Heart left ventricle (tissue), 16 donors: ENCODE results near the gene KLHDC1. TPM values are rescaled to one million over a fixed set of nuclear protein-coding genes. Genes with fewer than 3 reads are reported as not detected.
A peak's percentile ranks its signal among the peaks of the same experiment; 100 is the strongest.
"Not testable (repeated sequence)": the region's sequence is repeated elsewhere in the genome, so short reads cannot be mapped to it uniquely, and the experiment has no call there.

ENCODE experiments used
- ATAC-seq, 4 donors: fragments of 200-7000 bp; cut with Tn5 transposase; one replicate each; pipeline ENCODE4 v1.9.1; 2020 to 2022; ENCODE audit warnings: moderate library complexity in 4 of 4, mild to moderate bottlenecking in 3 of 4, moderate number of reproducible peaks in 1 of 4
- DNase-seq, 5 donors: peaks; one replicate each; pipeline ENCODE4 v3.0.0-alpha.2; 2020
- H3K27ac ChIP-seq, 12 donors: fragments of 200-600 bp; sonication (generic) in 4 of 12; one replicate each; pipeline versions ENCODE4 v1.5.0 to v1.8.0; 2016 to 2022; ENCODE audit warnings: mild to moderate bottlenecking in 2 of 12
- H3K27me3 ChIP-seq, 9 donors: fragments of 200-600 bp; sonication (generic) in 2 of 9; one replicate each; pipeline versions ENCODE4 v1.5.1 to v1.8.0; 2016 to 2022; ENCODE audit warnings: mild to moderate bottlenecking in 3 of 9
- H3K36me3 ChIP-seq, 9 donors: fragments of 200-600 bp; sonication (generic) in 2 of 9; one replicate each; pipeline versions ENCODE4 v1.5.0 to v1.8.0; 2018 to 2022; ENCODE audit warnings: mild to moderate bottlenecking in 2 of 9
- H3K4me1 ChIP-seq, 12 donors: fragments of 200-600 bp; sonication (generic) in 4 of 12; one replicate each; pipeline versions ENCODE4 v1.5.0 to v1.8.0; 2016 to 2022; ENCODE audit warnings: mild to moderate bottlenecking in 3 of 12
- H3K4me3 ChIP-seq, 12 donors: fragments of 200-600 bp; sonication (generic) in 4 of 12; one replicate each; pipeline versions ENCODE4 v1.5.0 to v1.8.0; 2017 to 2022; ENCODE audit warnings: mild to moderate bottlenecking in 9 of 12, moderate library complexity in 4 of 12
- H3K9me3 ChIP-seq, 12 donors: fragments of 200-600 bp; sonication (generic) in 4 of 12; one replicate each; pipeline versions ENCODE4 v1.5.0 to v1.8.0; 2016 to 2022; ENCODE audit warnings: mild to moderate bottlenecking in 1 of 12
- POLR2A ChIP-seq, 2 donors: fragments of 450-650 bp; IDR thresholded peaks; one replicate each; pipeline ENCODE4 v1.6.1; 2017; ENCODE audit warnings: antibody characterized with exemption in 2 of 2, mild to moderate bottlenecking in 2 of 2, moderate library complexity in 2 of 2
- WGBS, 4 donors: extraction: QIAGEN DNeasy Blood & Tissue Kit in 2 of 4; methylation state at CpG; one replicate each; pipeline versions ENCODE4 v1.1.5 to v1.1.7; 2013 to 2018; 5-methylcytosine and 5-hydroxymethylcytosine counted together
- intact Hi-C, 10 donors: fragments of 100-400 bp; cut with DNase I; formaldehyde crosslinking; loops; one replicate each; pipeline versions ENCODE4 v1.11.1 to v1.14.2; 2022
- long read RNA-seq, 3 donors: library from polyadenylated mRNA; unstranded; transcript quantifications; one replicate each; pipeline ENCODE4 v2.0.0, GENCODE V29; 2020 to 2021
- polyA plus RNA-seq, 2 donors: library from polyadenylated mRNA; stranded (reverse); fragments of 200-250 nt; gene quantifications; one replicate each; pipeline ENCODE4 v1.2.3, GENCODE V29; 2013
- total RNA-seq, 9 donors: library from RNA; depleted of rRNA in 2 of 9; stranded (reverse); fragments of >200 nt in 2 of 9; fragmentation: NEBNext Ultra II Directional in 3 of 9; extraction: Animal tissue kit (Norgen Biotek cat#: 25700) in 3 of 9; gene quantifications; one replicate each; pipeline versions ENCODE4 v1.1.0 to v1.2.4, GENCODE V29; 2016 to 2023
- TF ChIP-seq, protein P1 (sequence below), 12 donors: fragments of 200-600 bp; sonication (generic) in 4 of 12; IDR thresholded peaks; one replicate each; pipeline versions ENCODE4 v1.5.0 to v1.8.0; 2018 to 2022; ENCODE audit warnings: antibody characterized with exemption in 12 of 12, mild to moderate bottlenecking in 5 of 12
- donor health status: ischemic (EF 13 %, LVEDD 7.1; RV severe dilation, severe dysfunction).
- donor health status: healthy with polysubstance abuse.
- donor health status: DM: no; HTN: yes; CAD: no.
- donor health status: DM: no; HTN: no; CAD: no.
- donor health status: ischemic (EF 25% LVEDD 6.9; RV normal size, moderate dysfunction).
- donor health status: ischemic (EF 25% LVEDD 5.7; RV mildly dilated, moderate dysfunction).
- donor health status: healthy.
- donor health status: DM: yes; HTN: yes; CAD: no.
- donor health status: ischemic (EF 35%, LVEDD 5.7; RV mildly dilated, moderate dysfunction).
- donor health status: nonischemic (EF 11% LVEDD 7.7; RV severe dilation, severe dysfunction).
- donor health status: DM: yes; HTN: yes; CAD: no.
- donor health status: PGD.
- donor health status: ischemic (EF 29% LVEDD 5.4; RV normal size, mild dysfunction).
- donor health status: nonischemic (EF 23%, LVEDD 6.1; RV moderate dilation, normal function).

KLHDC1 gene, protein sequence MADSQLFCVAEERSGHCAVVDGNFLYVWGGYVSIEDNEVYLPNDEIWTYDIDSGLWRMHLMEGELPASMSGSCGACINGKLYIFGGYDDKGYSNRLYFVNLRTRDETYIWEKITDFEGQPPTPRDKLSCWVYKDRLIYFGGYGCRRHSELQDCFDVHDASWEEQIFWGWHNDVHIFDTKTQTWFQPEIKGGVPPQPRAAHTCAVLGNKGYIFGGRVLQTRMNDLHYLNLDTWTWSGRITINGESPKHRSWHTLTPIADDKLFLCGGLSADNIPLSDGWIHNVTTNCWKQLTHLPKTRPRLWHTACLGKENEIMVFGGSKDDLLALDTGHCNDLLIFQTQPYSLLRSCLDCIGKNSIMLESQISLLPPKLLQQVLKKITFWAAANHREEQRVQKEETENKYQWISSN
- total RNA-seq (1 to 10 TPM; 3.0 to 9.8 (median 7.4) TPM), polyA plus RNA-seq (1 to 10 TPM; 1.1 to 3.7 TPM)
- long read RNA-seq, donor 1, transcript KLHDC1-201 (13 exons, 2,691 nt), result major isoform, 7 of 10 reads
- long read RNA-seq, donor 1, partial matches to known transcripts, result 0 of 10 reads
- long read RNA-seq, donor 1, other reads (novel, unspliced or antisense), result 3 of 10 reads
- long read RNA-seq, donor 2, transcript KLHDC1-201 (13 exons, 2,691 nt), result major isoform, 15 of 16 reads
- long read RNA-seq, donor 2, partial matches to known transcripts, result 1 of 16 reads
- long read RNA-seq, donor 2, other reads (novel, unspliced or antisense), result 0 of 16 reads
- long read RNA-seq, donor 3, partial matches to known transcripts, result 0 of 7 reads
- long read RNA-seq, donor 3, other reads (novel, unspliced or antisense), result 4 of 7 reads

DNA sequence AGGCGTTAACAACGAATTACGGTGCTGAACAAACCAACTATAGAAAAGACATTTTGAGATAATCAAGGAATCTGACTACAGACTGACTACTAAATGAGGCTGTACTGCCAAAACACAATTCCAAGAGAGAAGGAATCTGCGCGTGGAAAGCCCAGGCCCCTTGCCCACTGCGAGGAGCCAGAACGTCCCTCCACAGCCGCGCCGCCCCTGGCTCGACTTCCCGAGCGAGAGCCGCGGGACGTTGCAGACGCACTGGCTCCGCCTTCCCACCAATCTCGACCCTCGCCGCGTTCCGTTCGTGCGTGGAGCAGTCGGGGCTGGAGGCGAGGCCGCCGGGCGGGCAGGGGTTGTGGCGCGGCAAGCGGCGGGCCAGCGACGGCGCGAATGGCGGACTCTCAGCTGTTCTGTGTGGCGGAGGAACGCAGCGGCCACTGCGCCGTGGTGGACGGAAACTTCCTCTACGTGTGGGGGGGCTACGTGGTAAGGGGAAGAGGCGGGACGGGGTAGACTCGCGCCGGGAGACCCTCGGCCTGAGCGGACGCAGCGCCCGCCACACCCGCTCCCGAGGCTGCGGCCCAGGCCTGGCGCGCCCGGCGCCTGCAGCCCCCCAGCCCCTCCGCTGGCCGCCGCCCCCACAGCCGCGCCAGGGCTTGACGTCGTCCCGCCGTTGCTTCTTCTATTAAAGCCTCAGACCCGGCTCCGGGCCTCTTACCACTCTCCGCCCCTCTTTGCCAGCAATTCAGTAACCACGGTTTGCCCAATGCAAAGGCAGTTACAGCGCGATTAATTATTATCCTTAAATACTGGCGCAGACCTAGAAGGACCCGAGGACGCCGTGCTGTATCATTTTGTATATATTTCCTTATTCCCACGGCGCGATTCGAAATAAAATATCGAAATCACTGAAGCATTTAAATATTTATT is at the start of gene KLHDC1:
KLHDC1 (plus strand) TSS at position 310 of the 924 bp plus-strand sequence; CDS start at position 385, 75 bp downstream.
- Histone ChIP-seq H3K27me3 (no peaks in the 10 kb centered on the region), H3K36me3 (peaks cover 0 to 4% (median 0%) of the 10 kb centered on the region in 9 donors), H3K4me1 (peaks cover 0 to 24% (median 11%) of the 10 kb centered on the region in 12 donors), H3K4me3 (peak within 1 kb of the TSS; percentile 55 to 96 (median 78)), H3K27ac (peak within 1 kb of the TSS; percentile 87 to 97 (median 94)), H3K9me3 (no peaks in the 10 kb centered on the region)
- 0 to 1% (median 0%) methylated on average over 58 to 88 of the region's 88 CpGs for WGBS, 4 donors
- ATAC-seq (peak; percentile 87 to 96 (median 94)), DNase-seq (peak; percentile 91 to 95 (median 93))
- peak in 1 of 2 donors; percentile 84 for TF ChIP-seq POLR2A (IDR thresholded peaks at IDR 0.05)
- TF ChIP-seq, protein P1, sequence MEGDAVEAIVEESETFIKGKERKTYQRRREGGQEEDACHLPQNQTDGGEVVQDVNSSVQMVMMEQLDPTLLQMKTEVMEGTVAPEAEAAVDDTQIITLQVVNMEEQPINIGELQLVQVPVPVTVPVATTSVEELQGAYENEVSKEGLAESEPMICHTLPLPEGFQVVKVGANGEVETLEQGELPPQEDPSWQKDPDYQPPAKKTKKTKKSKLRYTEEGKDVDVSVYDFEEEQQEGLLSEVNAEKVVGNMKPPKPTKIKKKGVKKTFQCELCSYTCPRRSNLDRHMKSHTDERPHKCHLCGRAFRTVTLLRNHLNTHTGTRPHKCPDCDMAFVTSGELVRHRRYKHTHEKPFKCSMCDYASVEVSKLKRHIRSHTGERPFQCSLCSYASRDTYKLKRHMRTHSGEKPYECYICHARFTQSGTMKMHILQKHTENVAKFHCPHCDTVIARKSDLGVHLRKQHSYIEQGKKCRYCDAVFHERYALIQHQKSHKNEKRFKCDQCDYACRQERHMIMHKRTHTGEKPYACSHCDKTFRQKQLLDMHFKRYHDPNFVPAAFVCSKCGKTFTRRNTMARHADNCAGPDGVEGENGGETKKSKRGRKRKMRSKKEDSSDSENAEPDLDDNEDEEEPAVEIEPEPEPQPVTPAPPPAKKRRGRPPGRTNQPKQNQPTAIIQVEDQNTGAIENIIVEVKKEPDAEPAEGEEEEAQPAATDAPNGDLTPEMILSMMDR (IDR thresholded peaks at IDR 0.05), result no peak
- intact Hi-C loops, result loop anchor here in 5 of 10 donors (2.0 to 10.0 kb wide), 6 partner anchors 56 to 159 kb away; partner anchors contain the start of genes DNAAF2 (in 3 of the 5), KLHDC2 (in 3 of the 5) and NEMF (in 1 of the 5)

- ATAC-seq (no peak), DNase-seq (no peak)
- WGBS, 4 donors, result 95 to 98% (median 97%) methylated on average over 6 of the region's 6 CpGs
- Histone ChIP-seq H3K27me3 (no peaks in the 10 kb centered on the region), H3K27ac (no peak overlapping the region), H3K4me3 (no peak overlapping the region), H3K4me1 (no peaks in the 10 kb centered on the region), H3K36me3 (no peaks in the 10 kb centered on the region), H3K9me3 (no peaks in the 10 kb centered on the region)
- intact Hi-C loops, result no loop called here
- TF ChIP-seq POLR2A (IDR thresholded peaks at IDR 0.05), result no peak
These were observed 39.4 kb upstream of the KLHDC1 start for GRCh38 chr14:49653508-49653907.

GRCh38 chr14:49654511-49654910 is 38.4 kb upstream of the KLHDC1 start:
- Histone ChIP-seq H3K4me1 (no peaks in the 10 kb centered on the region), H3K9me3 (no peaks in the 10 kb centered on the region), H3K36me3 (no peaks in the 10 kb centered on the region), H3K27ac (no peak overlapping the region), H3K4me3 (no peak overlapping the region), H3K27me3 (no peaks in the 10 kb centered on the region)
- TF ChIP-seq, protein P1 (IDR thresholded peaks at IDR 0.05), result no peak
- TF ChIP-seq POLR2A (IDR thresholded peaks at IDR 0.05), result no peak
- intact Hi-C loops, result no loop called here
- ATAC-seq, result no peak
- WGBS, 4 donors, result 95 to 97% (median 96%) methylated on average over 3 of the region's 3 CpGs
- DNase-seq, result no peak

DNA sequence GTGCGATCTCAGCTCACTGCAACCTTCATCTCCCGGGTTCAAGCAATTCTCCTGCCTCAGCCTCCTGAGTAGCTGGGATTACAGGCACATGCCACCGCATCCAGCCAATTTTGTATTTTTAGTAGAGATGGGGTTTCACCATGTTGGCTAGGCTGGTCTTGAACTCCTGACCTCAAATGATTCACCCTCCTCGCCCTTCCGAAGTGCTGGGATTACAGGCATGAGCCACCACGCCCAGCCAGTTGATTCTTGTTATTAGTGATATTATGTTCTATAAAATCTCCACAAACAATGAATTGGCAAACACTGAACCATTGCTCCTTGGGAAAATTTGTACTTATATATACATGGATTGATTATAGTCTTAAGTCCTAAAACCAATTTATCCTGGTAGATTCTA is 35.4 kb upstream of the KLHDC1 start:
- intact Hi-C loops, H3K27me3 ChIP-seq, H3K27ac ChIP-seq, H3K4me3 ChIP-seq, H3K9me3 ChIP-seq, ATAC-seq, DNase-seq, H3K4me1 ChIP-seq, H3K36me3 ChIP-seq: not testable (repeated sequence)
- 94 to 96% (median 96%) methylated on average over 6 of the region's 6 CpGs for WGBS, 4 donors
